ENCODE measurements around the gene ITGAE. TPM values are rescaled to one million over a fixed set of nuclear protein-coding genes. Genes with fewer than 3 reads are reported as not detected.
A peak's percentile ranks its signal among the peaks of the same experiment; 100 is the strongest.

ITGAE gene
- total and polyA plus RNA-seq, 4 donors = 16.0 to 57.0 (median 27.9) TPM

DNA sequence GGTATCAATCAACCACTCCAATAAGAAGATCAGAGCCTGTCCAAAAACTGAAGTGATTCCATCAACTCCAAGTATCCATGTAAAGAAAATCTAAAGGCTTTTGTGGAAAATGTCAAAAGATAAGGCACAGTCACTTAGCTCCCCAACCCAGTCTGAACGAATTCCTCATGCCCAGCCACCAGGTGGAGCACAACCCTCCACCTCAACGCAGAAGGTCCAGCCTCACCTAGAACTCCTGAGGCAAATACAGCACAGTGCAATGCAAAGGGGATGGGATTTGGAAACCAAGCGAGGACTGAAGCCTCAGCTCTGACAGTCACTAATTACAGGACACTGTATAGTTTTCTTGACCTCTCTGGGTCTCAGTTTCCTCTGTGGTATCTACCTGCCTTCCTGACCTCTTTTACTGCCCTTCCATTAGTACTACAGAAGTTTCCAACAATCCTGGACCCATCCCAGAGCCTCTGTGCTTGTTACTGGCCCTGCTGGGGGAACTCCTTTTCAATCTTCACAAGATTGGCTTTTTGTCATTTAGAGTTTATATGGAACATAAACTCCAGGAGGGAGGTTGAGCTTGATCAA lies 43.0 kb upstream of the ITGAE start:
- H3K27me3 ChIP-seq (ENCODE audit: control insufficient read depth in 1 of 2, insufficient read depth in 2 of 2, low read length in 1 of 2) = no peaks in the 10 kb centered on the region
- H3K9me3 ChIP-seq (ENCODE audit: control insufficient read depth, low read length) = no peaks in the 10 kb centered on the region
- intact Hi-C loops (cut with DNase I) = loop anchor here in 1 of 2 donors (10.0 kb wide), 1 partner anchor 109 kb away; no protein-coding TSS in a partner anchor
- 36 to 38% methylated on average over 3 of the region's 3 CpGs for WGBS, 2 donors
- H3K4me1 ChIP-seq (ENCODE audit: control insufficient read depth in 1 of 2, insufficient read depth in 2 of 2, low read length in 2 of 2) = no peaks in the 10 kb centered on the region
- peak in 1 of 2 donors; percentile 31 for DNase-seq
- H3K36me3 ChIP-seq (ENCODE audit: control insufficient read depth in 1 of 2, insufficient read depth in 2 of 2, low read length in 1 of 2) = peaks cover 0 to 2% of the 10 kb centered on the region in 2 donors
- ATAC-seq (ENCODE audit: low FRiP score) = no peak
- H3K27ac ChIP-seq (ENCODE audit: low read depth in 1 of 2, low read length in 2 of 2) = no peak overlapping the region
- no peak overlapping the region for H3K4me3 ChIP-seq (ENCODE audit: low read length in 2 of 2)

DNA sequence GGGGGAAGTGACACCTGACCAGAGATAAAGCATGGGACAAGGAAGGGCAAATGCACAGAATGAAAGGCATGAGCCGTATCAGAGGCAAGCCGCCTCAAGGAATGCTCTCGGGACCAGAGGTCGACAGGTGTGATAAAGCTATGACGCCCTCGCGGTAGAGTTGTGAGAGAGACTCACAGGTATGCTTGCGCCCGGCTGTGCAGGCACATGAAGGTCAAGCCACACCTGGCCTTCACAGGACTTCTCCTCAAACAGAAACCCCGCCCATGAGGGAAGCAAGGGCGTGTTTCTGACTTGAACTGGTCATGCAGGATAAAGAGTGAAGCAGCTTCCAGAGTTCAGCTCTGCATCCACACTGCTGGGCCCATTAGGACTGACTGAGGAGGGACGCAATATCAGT lies 37.2 kb upstream of the ITGAE start:
- Histone ChIP-seq H3K4me3 (ENCODE audit: low read length in 2 of 2) (no peak overlapping the region), H3K4me1 (ENCODE audit: control insufficient read depth in 1 of 2, insufficient read depth in 2 of 2, low read length in 2 of 2) (peaks cover 0 to 3% of the 10 kb centered on the region in 2 donors), H3K36me3 (ENCODE audit: control insufficient read depth in 1 of 2, insufficient read depth in 2 of 2, low read length in 1 of 2) (peaks cover 0 to 2% of the 10 kb centered on the region in 2 donors), H3K27me3 (ENCODE audit: control insufficient read depth in 1 of 2, insufficient read depth in 2 of 2, low read length in 1 of 2) (no peaks in the 10 kb centered on the region), H3K27ac (ENCODE audit: low read depth in 1 of 2, low read length in 2 of 2) (no peak overlapping the region), H3K9me3 (ENCODE audit: control insufficient read depth, low read length) (no peaks in the 10 kb centered on the region)
- whole genome bisulfite sequencing, 2 donors = 90 to 92% methylated on average over 12 of the region's 12 CpGs
- intact Hi-C loops (cut with DNase I) = no loop called here
- ATAC-seq (ENCODE audit: low FRiP score) (no peak), DNase-seq (peak in 1 of 2 donors; percentile 31)

DNA sequence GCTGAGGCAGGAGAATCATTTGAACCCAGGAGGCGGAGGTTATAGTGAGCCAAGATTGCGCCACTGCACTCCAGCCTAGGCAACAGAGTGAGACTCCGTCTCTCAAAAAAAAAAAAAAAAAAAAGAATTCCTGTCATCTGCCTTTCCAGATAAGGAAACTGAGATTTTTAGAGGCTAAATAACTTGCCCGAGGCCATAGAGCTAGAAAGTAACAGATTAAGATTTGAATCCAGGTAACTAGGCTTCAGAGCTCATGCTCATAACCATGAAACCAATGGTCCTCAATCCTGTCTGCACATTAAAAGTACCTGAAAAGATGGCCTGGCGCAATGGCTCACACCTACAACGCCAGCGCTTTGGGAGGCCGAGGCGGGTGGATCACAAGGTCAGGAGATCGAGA lies 35.6 kb upstream of the ITGAE start:
- H3K27me3 ChIP-seq (ENCODE audit: control insufficient read depth in 1 of 2, insufficient read depth in 2 of 2, low read length in 1 of 2) = no peaks in the 10 kb centered on the region
- no peak for ATAC-seq (ENCODE audit: low FRiP score)
- WGBS, 2 donors = 92 to 95% methylated on average over 10 of the region's 10 CpGs
- intact Hi-C loops (cut with DNase I) = no loop called here
- H3K9me3 ChIP-seq (ENCODE audit: control insufficient read depth, low read length) = no peaks in the 10 kb centered on the region
- H3K27ac ChIP-seq (ENCODE audit: low read depth in 1 of 2, low read length in 2 of 2) = no peak overlapping the region
- no peak overlapping the region for H3K4me3 ChIP-seq (ENCODE audit: low read length in 2 of 2)
- H3K4me1 ChIP-seq (ENCODE audit: control insufficient read depth in 1 of 2, insufficient read depth in 2 of 2, low read length in 2 of 2) = peaks cover 0 to 3% of the 10 kb centered on the region in 2 donors
- peak in 1 of 2 donors; percentile 9 for DNase-seq
- H3K36me3 ChIP-seq (ENCODE audit: control insufficient read depth in 1 of 2, insufficient read depth in 2 of 2, low read length in 1 of 2) = peaks cover 0 to 2% of the 10 kb centered on the region in 2 donors

DNA sequence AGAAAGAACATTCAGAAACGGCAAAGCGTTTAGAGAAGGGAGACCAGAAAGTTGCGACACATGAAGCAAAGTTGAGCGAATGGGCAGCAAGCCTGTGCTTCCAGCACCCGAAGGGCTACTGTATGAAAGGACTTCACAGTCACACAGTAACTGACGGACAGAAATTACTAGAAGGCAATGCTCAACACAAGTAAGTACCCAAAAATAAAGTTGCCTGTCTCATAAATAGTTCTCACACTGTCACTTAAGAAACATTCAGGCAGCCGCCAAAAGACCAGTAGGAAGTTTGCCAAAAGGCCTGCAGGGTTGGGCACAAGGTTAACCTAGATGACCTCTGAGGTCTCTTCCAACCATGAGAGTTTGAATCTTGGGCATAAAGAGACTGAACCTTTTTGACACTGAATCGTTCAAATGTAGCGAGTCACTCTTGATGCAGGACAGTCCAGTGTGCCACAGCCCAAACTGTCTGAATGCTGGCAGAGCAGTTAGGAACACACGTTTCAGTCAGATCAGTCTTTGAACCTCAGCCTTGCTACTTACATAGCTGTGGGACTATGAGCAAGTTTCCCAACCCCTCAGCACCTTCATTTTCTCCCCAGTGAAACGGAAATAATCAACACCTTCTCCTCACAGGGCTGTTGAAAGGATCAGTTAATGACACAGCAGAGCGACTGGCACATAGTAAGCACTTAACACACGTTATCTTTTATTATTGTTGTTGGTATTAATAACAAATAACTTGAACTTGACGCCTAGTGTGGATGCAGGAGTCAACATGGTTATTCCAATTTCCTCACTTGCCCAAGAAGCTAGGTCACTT lies 34.6 kb upstream of the ITGAE start:
- ATAC-seq (ENCODE audit: low FRiP score) (peak; percentile 22), DNase-seq (peak in 1 of 2 donors; percentile 27)
- 62 to 68% methylated on average over 14 of the region's 14 CpGs for WGBS, 2 donors
- H3K4me1 ChIP-seq (ENCODE audit: control insufficient read depth in 1 of 2, insufficient read depth in 2 of 2, low read length in 2 of 2) = peaks cover 0 to 3% of the 10 kb centered on the region in 2 donors
- H3K9me3 ChIP-seq (ENCODE audit: control insufficient read depth, low read length) = no peaks in the 10 kb centered on the region
- no peaks in the 10 kb centered on the region for H3K27me3 ChIP-seq (ENCODE audit: control insufficient read depth in 1 of 2, insufficient read depth in 2 of 2, low read length in 1 of 2)
- H3K27ac ChIP-seq (ENCODE audit: low read depth in 1 of 2, low read length in 2 of 2) = no peak overlapping the region
- peaks cover 0 to 2% of the 10 kb centered on the region in 2 donors for H3K36me3 ChIP-seq (ENCODE audit: control insufficient read depth in 1 of 2, insufficient read depth in 2 of 2, low read length in 1 of 2)
- no peak overlapping the region for H3K4me3 ChIP-seq (ENCODE audit: low read length in 2 of 2)
- intact Hi-C loops (cut with DNase I) = no loop called here

DNA sequence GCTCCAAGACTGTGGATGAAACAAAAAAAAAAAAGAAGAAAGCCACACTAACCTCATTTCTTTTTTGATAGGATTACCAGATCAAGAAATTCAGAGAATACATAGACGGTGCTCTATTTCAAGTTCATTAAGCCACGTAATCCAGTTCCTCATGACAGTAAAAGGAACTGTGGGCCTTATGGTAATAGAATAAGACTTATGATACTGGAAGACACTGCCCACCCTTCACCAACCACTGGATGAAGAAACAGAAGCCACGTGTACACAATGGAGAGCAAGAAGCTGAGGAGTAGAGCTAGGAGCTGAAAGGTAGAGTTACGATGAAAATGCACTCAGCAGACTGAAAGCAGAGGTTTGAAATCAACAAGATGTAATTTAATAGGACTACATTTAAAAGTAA lies 33.8 kb upstream of the ITGAE start:
- no peaks in the 10 kb centered on the region for H3K27me3 ChIP-seq (ENCODE audit: control insufficient read depth in 1 of 2, insufficient read depth in 2 of 2, low read length in 1 of 2)
- peaks cover 0 to 2% of the 10 kb centered on the region in 2 donors for H3K36me3 ChIP-seq (ENCODE audit: control insufficient read depth in 1 of 2, insufficient read depth in 2 of 2, low read length in 1 of 2)
- no peak overlapping the region for H3K4me3 ChIP-seq (ENCODE audit: low read length in 2 of 2)
- intact Hi-C loops (cut with DNase I) = no loop called here
- H3K27ac ChIP-seq (ENCODE audit: low read depth in 1 of 2, low read length in 2 of 2) = no peak overlapping the region
- H3K4me1 ChIP-seq (ENCODE audit: control insufficient read depth in 1 of 2, insufficient read depth in 2 of 2, low read length in 2 of 2) = peaks cover 0 to 3% of the 10 kb centered on the region in 2 donors
- 93 to 94% methylated on average over 4 of the region's 4 CpGs for WGBS, 2 donors
- no peak for ATAC-seq (ENCODE audit: low FRiP score)
- no peaks in the 10 kb centered on the region for H3K9me3 ChIP-seq (ENCODE audit: control insufficient read depth, low read length)
- DNase-seq = no peak

DNA sequence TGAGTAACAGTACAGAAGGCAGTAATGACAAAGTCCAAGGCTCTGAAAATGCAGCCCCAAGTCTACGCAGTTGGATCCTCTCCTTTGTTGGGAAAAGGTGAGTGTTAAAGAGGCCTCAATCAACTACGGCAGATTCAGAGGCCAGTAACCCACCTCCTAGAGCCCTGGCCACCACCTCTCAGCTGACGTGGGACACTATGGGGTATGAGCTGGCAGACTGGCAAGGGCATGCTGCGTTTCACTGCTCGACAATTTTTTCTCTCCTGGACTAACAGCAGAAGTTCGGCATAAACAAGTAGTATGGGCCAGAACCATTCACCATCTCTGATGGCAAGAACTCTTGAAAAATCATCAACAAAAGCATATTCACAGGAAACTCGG lies 27.9 kb upstream of the ITGAE start:
- Histone ChIP-seq H3K4me3 (ENCODE audit: low read length in 2 of 2) (no peak overlapping the region), H3K4me1 (ENCODE audit: control insufficient read depth in 1 of 2, insufficient read depth in 2 of 2, low read length in 2 of 2) (peaks cover 0 to 2% of the 10 kb centered on the region in 2 donors), H3K36me3 (ENCODE audit: control insufficient read depth in 1 of 2, insufficient read depth in 2 of 2, low read length in 1 of 2) (peaks cover 6% of the 10 kb centered on the region in 2 donors), H3K9me3 (ENCODE audit: control insufficient read depth, low read length) (no peaks in the 10 kb centered on the region), H3K27ac (ENCODE audit: low read depth in 1 of 2, low read length in 2 of 2) (peak overlapping the region in 1 of 2 donors; percentile 8), H3K27me3 (ENCODE audit: control insufficient read depth in 1 of 2, insufficient read depth in 2 of 2, low read length in 1 of 2) (no peaks in the 10 kb centered on the region)
- intact Hi-C loops (cut with DNase I) = no loop called here
- 74 to 84% methylated on average over 7 of the region's 7 CpGs for WGBS, 2 donors
- DNase-seq (no peak), ATAC-seq (ENCODE audit: low FRiP score) (no peak)

DNA sequence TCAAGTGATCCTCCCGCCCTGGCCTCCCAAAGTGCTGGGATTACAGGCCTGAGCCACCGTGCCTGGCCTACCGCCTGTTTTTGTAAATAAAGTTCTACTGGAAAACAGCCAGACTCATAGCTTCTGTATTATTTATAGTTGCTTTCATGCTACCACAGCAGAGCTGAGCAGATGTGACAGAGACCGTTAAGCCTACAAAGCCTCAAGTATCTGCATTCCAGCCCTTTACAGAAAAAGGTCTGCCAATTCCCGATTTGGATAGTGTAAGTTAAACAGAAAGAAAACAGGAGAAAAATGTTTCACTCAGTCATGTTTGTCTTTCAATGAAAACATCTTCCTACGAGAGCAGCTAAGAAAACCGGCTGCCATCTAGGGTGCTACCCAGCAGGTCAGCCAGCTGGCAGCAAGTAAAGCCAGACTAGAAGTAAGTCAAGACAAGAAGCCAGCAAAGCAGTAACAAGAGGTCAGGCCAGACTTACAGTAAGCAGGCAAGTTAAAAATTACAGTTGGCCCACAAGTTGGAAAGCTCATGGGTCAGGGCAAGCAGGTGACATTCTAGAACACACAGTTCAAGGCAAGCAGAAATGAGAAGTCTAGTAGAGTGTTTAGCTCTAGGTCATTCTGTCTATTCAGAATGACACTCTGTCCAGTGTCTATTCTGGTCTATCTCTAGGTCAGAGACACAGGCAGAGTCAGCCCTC lies 27.3 kb upstream of the ITGAE start:
- peaks cover 6% of the 10 kb centered on the region in 2 donors for H3K36me3 ChIP-seq (ENCODE audit: control insufficient read depth in 1 of 2, insufficient read depth in 2 of 2, low read length in 1 of 2)
- intact Hi-C loops (cut with DNase I) = no loop called here
- H3K27ac ChIP-seq (ENCODE audit: low read depth in 1 of 2, low read length in 2 of 2) = peak overlapping the region in 1 of 2 donors; percentile 8
- no peak for DNase-seq
- peaks cover 0 to 2% of the 10 kb centered on the region in 2 donors for H3K4me1 ChIP-seq (ENCODE audit: control insufficient read depth in 1 of 2, insufficient read depth in 2 of 2, low read length in 2 of 2)
- no peak for ATAC-seq (ENCODE audit: low FRiP score)
- WGBS, 2 donors = 17 to 18% methylated on average over 7 of the region's 7 CpGs
- no peaks in the 10 kb centered on the region for H3K9me3 ChIP-seq (ENCODE audit: control insufficient read depth, low read length)
- no peaks in the 10 kb centered on the region for H3K27me3 ChIP-seq (ENCODE audit: control insufficient read depth in 1 of 2, insufficient read depth in 2 of 2, low read length in 1 of 2)
- no peak overlapping the region for H3K4me3 ChIP-seq (ENCODE audit: low read length in 2 of 2)

DNA sequence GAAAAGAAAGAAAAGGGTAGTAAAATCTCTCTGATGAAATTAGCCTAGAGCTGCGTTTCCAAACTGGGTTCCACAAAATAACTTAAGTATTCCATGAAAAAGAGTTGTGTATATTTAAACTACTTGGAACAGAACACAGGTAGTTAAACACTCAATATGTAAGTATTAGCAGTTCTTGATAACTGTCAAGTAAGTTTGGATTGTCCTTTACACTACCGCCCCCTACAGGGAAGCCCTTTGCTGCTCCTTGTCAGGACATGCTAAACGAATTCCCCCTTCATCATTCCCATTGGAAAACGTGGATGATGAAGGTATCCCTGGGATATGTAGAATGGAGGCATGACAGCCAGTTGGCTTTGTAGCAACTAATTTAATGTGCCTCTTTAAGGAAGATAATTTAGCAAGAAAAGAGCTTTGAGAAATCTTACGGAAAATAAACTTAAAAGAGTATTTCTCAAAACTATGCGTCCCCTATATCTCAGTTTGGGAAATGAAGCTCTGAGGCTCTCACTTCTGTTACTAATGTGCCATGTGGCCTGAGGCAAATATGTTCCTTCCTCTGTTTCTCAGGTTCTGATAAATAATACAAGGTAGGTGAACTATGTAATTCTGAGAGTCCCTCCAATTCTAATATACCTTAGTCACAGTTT lies 26.3 kb upstream of the ITGAE start:
- Histone ChIP-seq H3K27ac (ENCODE audit: low read depth in 1 of 2, low read length in 2 of 2) (no peak overlapping the region), H3K36me3 (ENCODE audit: control insufficient read depth in 1 of 2, insufficient read depth in 2 of 2, low read length in 1 of 2) (peaks cover 6% of the 10 kb centered on the region in 2 donors), H3K4me1 (ENCODE audit: control insufficient read depth in 1 of 2, insufficient read depth in 2 of 2, low read length in 2 of 2) (peaks cover 0 to 2% of the 10 kb centered on the region in 2 donors), H3K9me3 (ENCODE audit: control insufficient read depth, low read length) (no peaks in the 10 kb centered on the region), H3K27me3 (ENCODE audit: control insufficient read depth in 1 of 2, insufficient read depth in 2 of 2, low read length in 1 of 2) (no peaks in the 10 kb centered on the region), H3K4me3 (ENCODE audit: low read length in 2 of 2) (no peak overlapping the region)
- 69 to 70% methylated on average over 6 of the region's 6 CpGs for WGBS, 2 donors
- intact Hi-C loops (cut with DNase I) = no loop called here
- no peak for DNase-seq
- ATAC-seq (ENCODE audit: low FRiP score) = no peak
